Activated B cell treated with CpG ODN at 0.5 μM for 24 hours (primary cell): ENCODE data around the gene LUC7L. TPM values are rescaled to one million over a fixed set of nuclear protein-coding genes. Genes with fewer than 3 reads are reported as not detected.
A peak's percentile ranks its signal among the peaks of the same experiment; 100 is the strongest.
"Not testable (repeated sequence)": the region's sequence is repeated elsewhere in the genome, so short reads cannot be mapped to it uniquely, and the experiment has no call there.

Experiments
- ATAC-seq: fragments of 200-7000 bp; cut with Tn5 transposase; one replicate; pipeline ENCODE4 v1.10.0; 2021; ENCODE audit warnings: low read depth, mild to moderate bottlenecking, moderate library complexity
- CTCF ChIA-PET: fragments of 350-600 bp; sonication (Branson Sonifier 250); formaldehyde crosslinking; loops from one replicate; lab custom pipeline; 2021; ENCODE audit warnings: antibody characterized with exemption; lab: Charles Lee
- POLR2A ChIA-PET: fragments of 350-600 bp; sonication (Branson Sonifier 250); formaldehyde crosslinking; loops from one replicate; lab custom pipeline; 2021; ENCODE audit warnings: antibody characterized with exemption; lab: Charles Lee
- DNase-seq: peaks from one replicate; pipeline ENCODE4 v3.0.0; 2022
- H3K27ac Mint-ChIP-seq: one replicate; pipeline ENCODE4 v1.8.0; 2020; ENCODE audit warnings: mixed read lengths
- H3K27me3 Mint-ChIP-seq: one replicate; pipeline ENCODE4 v1.8.0; 2021; ENCODE audit warnings: mixed read lengths
- H3K36me3 Mint-ChIP-seq: one replicate; pipeline ENCODE4 v1.8.0; 2021; ENCODE audit warnings: low read depth, mixed read lengths
- H3K4me1 Mint-ChIP-seq: one replicate; pipeline ENCODE4 v1.8.0; 2021; ENCODE audit warnings: mixed read lengths
- H3K4me3 Mint-ChIP-seq: one replicate; pipeline ENCODE4 v1.8.0; 2020; ENCODE audit warnings: mild to moderate bottlenecking, mixed read lengths
- H3K9me3 Mint-ChIP-seq: one replicate; pipeline ENCODE4 v1.8.0; 2020; ENCODE audit warnings: mixed read lengths
- CTCF ChIP-seq: fragments of 200-600 bp; IDR thresholded peaks from one replicate; pipeline ENCODE4 v1.8.0; 2022; ENCODE audit warnings: antibody characterized with exemption, mild to moderate bottlenecking
- intact Hi-C: fragments of 100-400 bp; cut with micrococcal nuclease; formaldehyde crosslinking; loops from one replicate; pipeline ENCODE4 v1.15.1; 2024
- total RNA-seq: library from RNA; stranded (reverse); gene quantifications from 2 replicates; pipeline ENCODE4 v1.2.3, GENCODE V29; 2022

The LUC7L gene
- total RNA-seq, 1 donor from 2014 or later = 100 TPM

- no peak for DNase-seq
These were observed 50.6 kb downstream of the LUC7L start for GRCh38 chr16:178668-179015.

GRCh38 chr16:177981-178667 lies 51.1 kb downstream of the LUC7L start:
- ChIA-PET CTCF (no interaction called here), POLR2A (no interaction called here)
- intact Hi-C loops = no loop called here
- Mint-ChIP-seq H3K4me3 (no peak overlapping the region), H3K36me3 (no peaks in the 10 kb centered on the region), H3K27ac (no peak overlapping the region), H3K4me1 (peaks cover 14% of the 10 kb centered on the region), H3K9me3 (no peaks in the 10 kb centered on the region), H3K27me3 (peaks cover 29% of the 10 kb centered on the region)
- DNase-seq (no peak), ATAC-seq (no peak)
- TF ChIP-seq CTCF = no peak

More at GRCh38 chr16:178668-179015, 50.6 kb downstream of the LUC7L start:
- no peak for TF ChIP-seq CTCF
- no peak for ATAC-seq
- H3K4me1 Mint-ChIP-seq = peaks cover 11% of the 10 kb centered on the region
- no peak overlapping the region for H3K4me3 Mint-ChIP-seq
- no peaks in the 10 kb centered on the region for H3K36me3 Mint-ChIP-seq
- ChIA-PET CTCF (no interaction called here), POLR2A (no interaction called here)
- intact Hi-C loops = no loop called here
- H3K9me3 Mint-ChIP-seq = no peaks in the 10 kb centered on the region
- no peak overlapping the region for H3K27ac Mint-ChIP-seq
- peaks cover 26% of the 10 kb centered on the region for H3K27me3 Mint-ChIP-seq

GRCh38 chr16:177394-177822 lies 51.8 kb downstream of the LUC7L start:
- ChIA-PET POLR2A (no interaction called here), CTCF (no interaction called here)
- DNase-seq = no peak
- intact Hi-C loops = no loop called here
- peaks cover 29% of the 10 kb centered on the region for H3K27me3 Mint-ChIP-seq
- peaks cover 14% of the 10 kb centered on the region for H3K4me1 Mint-ChIP-seq
- no peak for TF ChIP-seq CTCF
- no peaks in the 10 kb centered on the region for H3K9me3 Mint-ChIP-seq
- no peaks in the 10 kb centered on the region for H3K36me3 Mint-ChIP-seq
- no peak for ATAC-seq
- no peak overlapping the region for H3K27ac Mint-ChIP-seq
- no peak overlapping the region for H3K4me3 Mint-ChIP-seq

- peak; percentile 47 for ATAC-seq
- peaks cover 14% of the 10 kb centered on the region for H3K4me1 Mint-ChIP-seq
- H3K27ac Mint-ChIP-seq, H3K9me3 Mint-ChIP-seq, intact Hi-C loops, H3K36me3 Mint-ChIP-seq, DNase-seq, POLR2A ChIA-PET, CTCF ChIA-PET: not testable (repeated sequence)
- peaks cover 30% of the 10 kb centered on the region for H3K27me3 Mint-ChIP-seq
- H3K4me3 Mint-ChIP-seq = peak within 1 kb of the TSS; percentile 12
These were observed 52.5 kb downstream of the LUC7L start, which contains the start of gene HBA1 for GRCh38 chr16:176477-177382. Gene HBA1 (plus strand): TSS chr16:176680. CDS start chr16:176717, 37 bp downstream.

GRCh38 chr16:176006-176405 lies 53.2 kb downstream of the LUC7L start:
- ATAC-seq, DNase-seq, H3K9me3 Mint-ChIP-seq, CTCF ChIA-PET, H3K36me3 Mint-ChIP-seq, intact Hi-C loops, H3K4me3 Mint-ChIP-seq, H3K27ac Mint-ChIP-seq, POLR2A ChIA-PET: not testable (repeated sequence)
- H3K4me1 Mint-ChIP-seq = peaks cover 11% of the 10 kb centered on the region
- H3K27me3 Mint-ChIP-seq = peaks cover 34% of the 10 kb centered on the region
